Activated CD8-positive, alpha-beta memory T cell treated with anti-CD3 and anti-CD28 coated beads, Interleukin-2, amount 50 U/mL, for 4 hours (primary cell): ENCODE measurements around the gene HFE.

ENCODE experiments used
- DNase-seq: peaks from one replicate; pipeline ENCODE4 v3.0.0-alpha.2; 2020

HFE gene

DNA sequence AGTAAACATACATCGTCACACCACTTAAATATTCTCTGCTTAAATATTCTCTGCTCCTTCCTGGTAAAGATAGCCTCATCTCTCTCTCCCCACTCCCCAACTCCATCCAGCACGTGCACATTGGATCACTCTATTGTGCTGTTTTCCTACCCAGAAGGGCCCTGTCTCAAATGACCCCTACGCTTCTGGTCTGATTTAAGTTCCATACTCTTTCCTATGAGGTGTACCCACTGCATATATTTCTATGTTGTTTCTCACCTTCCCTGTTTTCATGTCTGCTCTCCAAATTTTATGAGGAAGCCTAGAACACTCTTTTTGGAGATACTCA, 53.7 kb downstream of the HFE start:
- DNase-seq = no peak

DNA sequence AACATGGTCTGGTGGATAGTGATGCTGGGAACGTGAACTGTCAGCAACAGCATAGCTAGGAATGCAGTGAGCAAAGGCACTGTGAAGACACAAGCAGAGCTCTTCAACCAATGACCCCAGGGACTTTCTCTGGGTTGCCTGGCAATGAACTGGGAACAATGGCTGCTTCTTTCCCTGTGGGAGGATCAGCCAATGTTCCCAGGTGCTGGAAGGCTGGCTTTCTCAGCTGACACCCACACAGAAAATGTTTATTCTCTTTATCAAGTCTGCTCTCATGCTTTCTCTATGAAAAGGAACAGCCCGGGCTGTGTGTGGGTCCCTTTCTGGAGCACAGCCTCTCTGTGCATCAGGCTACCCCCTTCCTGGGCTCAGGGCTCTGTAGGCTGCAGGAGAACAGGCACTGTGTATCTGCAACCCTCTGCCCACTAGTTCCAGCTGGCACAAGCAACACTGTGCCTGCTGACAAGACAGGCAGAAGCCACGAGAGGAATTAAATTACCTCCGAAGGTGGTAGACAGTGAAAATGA, 54.2 kb downstream of the HFE start:
- no peak for DNase-seq

DNA sequence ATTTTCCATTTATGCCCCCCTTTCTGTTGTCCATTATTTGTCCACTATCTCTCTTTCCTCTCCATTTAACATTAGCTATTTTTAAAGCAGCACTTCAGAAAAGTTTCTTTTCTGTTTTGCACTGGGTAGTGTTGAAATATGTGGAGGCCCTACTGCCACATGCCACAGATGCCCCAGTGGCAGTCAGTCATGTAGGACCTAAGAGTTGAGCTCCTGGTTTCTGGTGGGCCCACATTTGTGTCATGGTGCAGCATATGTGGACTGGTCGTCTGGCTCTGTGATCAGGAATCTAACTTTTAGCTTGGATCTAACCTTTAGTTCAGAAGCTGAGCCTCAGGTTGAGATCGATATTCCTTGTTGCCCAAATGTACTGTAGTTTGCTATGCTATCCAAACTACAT, 54.8 kb downstream of the HFE start:
- no peak for DNase-seq
